ENCODE results near the gene FAM111B.

- TF ChIP-seq CTCF (IDR thresholded peaks at IDR 0.05 in 8 of 11, conservative IDR thresholded peaks at IDR 0.05 in 3 of 11) (peak; percentile 94 to 99 (median 97)), POLR2A (IDR thresholded peaks at IDR 0.05) (no peak), POLR2AphosphoS5 (IDR thresholded peaks at IDR 0.05) (peak; percentile 62 to 68 (median 66))
Measured at GRCh38 chr11:59135648-59136461, 28.8 kb downstream of the FAM111B start.

All from spleen (tissue), 7 donors.